Retina (tissue), 1 donor: ENCODE results near the gene COLEC12.
"Not testable (repeated sequence)": the region's sequence is repeated elsewhere in the genome, so short reads cannot be mapped to it uniquely, and the experiment has no call there.

Experiments
- DNase-seq: peaks from one replicate; pipeline ENCODE4 v3.0.0-alpha.2; 2016

The COLEC12 gene

GRCh38 chr18:407191-407590 is 93.3 kb downstream of the COLEC12 start:
- no peak for DNase-seq

GRCh38 chr18:406677-407076 is 93.8 kb downstream of the COLEC12 start:
- no peak for DNase-seq

- not testable (repeated sequence) for DNase-seq
Measured at GRCh38 chr18:405006-405405, 95.5 kb downstream of the COLEC12 start.

- no peak for DNase-seq
Measured at GRCh38 chr18:404061-404636, 96.4 kb downstream of the COLEC12 start.

GRCh38 chr18:402129-402528 is 98.4 kb downstream of the COLEC12 start:
- DNase-seq: no peak

- DNase-seq: no peak
Measured at GRCh38 chr18:400456-400855, 100.0 kb downstream of the COLEC12 start.

- DNase-seq: no peak
Measured at GRCh38 chr18:399631-400135, 100.8 kb downstream of the COLEC12 start.

GRCh38 chr18:398935-399630 is 101.4 kb downstream of the COLEC12 start:
- peak; percentile 57 for DNase-seq

- DNase-seq: no peak
Measured at GRCh38 chr18:396556-396955, 103.9 kb downstream of the COLEC12 start.

GRCh38 chr18:396251-396555 is 104.3 kb downstream of the COLEC12 start:
- DNase-seq: no peak

GRCh38 chr18:395456-396250 is 104.8 kb downstream of the COLEC12 start:
- DNase-seq: no peak

GRCh38 chr18:394987-395362 is 105.5 kb downstream of the COLEC12 start:
- DNase-seq: peak; percentile 55

- no peak for DNase-seq
Measured at GRCh38 chr18:394262-394986, 106.1 kb downstream of the COLEC12 start.

GRCh38 chr18:393574-393957 is 106.9 kb downstream of the COLEC12 start:
- no peak for DNase-seq

GRCh38 chr18:392928-393573 is 107.5 kb downstream of the COLEC12 start:
- no peak for DNase-seq

- DNase-seq: no peak
Measured at GRCh38 chr18:390741-391478, 109.6 kb downstream of the COLEC12 start.

- no peak for DNase-seq
Measured at GRCh38 chr18:389658-390357, 110.7 kb downstream of the COLEC12 start.

- peak; percentile 49 for DNase-seq
Measured at GRCh38 chr18:388200-388599, 112.3 kb downstream of the COLEC12 start.

GRCh38 chr18:386994-387393 is 113.5 kb downstream of the COLEC12 start:
- DNase-seq: no peak

- DNase-seq: no peak
Measured at GRCh38 chr18:384897-385296, 115.6 kb downstream of the COLEC12 start.

- no peak for DNase-seq
Measured at GRCh38 chr18:383135-383534, 117.4 kb downstream of the COLEC12 start.
